Heart left ventricle (tissue), 16 donors: ENCODE measurements around the gene COX7A2. TPM values are rescaled to one million over a fixed set of nuclear protein-coding genes. Genes with fewer than 3 reads are reported as not detected.

ENCODE experiments used
- ATAC-seq, 4 donors: fragments of 200-7000 bp; cut with Tn5 transposase; one replicate each; pipeline ENCODE4 v1.9.1; 2020 to 2022; ENCODE audit warnings: moderate library complexity in 4 of 4, mild to moderate bottlenecking in 3 of 4, moderate number of reproducible peaks in 1 of 4
- DNase-seq, 5 donors: peaks; one replicate each; pipeline ENCODE4 v3.0.0-alpha.2; 2020
- H3K27ac ChIP-seq, 12 donors: fragments of 200-600 bp; sonication (generic) in 4 of 12; one replicate each; pipeline versions ENCODE4 v1.5.0 to v1.8.0; 2016 to 2022; ENCODE audit warnings: mild to moderate bottlenecking in 2 of 12
- H3K27me3 ChIP-seq, 9 donors: fragments of 200-600 bp; sonication (generic) in 2 of 9; one replicate each; pipeline versions ENCODE4 v1.5.1 to v1.8.0; 2016 to 2022; ENCODE audit warnings: mild to moderate bottlenecking in 3 of 9
- H3K36me3 ChIP-seq, 9 donors: fragments of 200-600 bp; sonication (generic) in 2 of 9; one replicate each; pipeline versions ENCODE4 v1.5.0 to v1.8.0; 2018 to 2022; ENCODE audit warnings: mild to moderate bottlenecking in 2 of 9
- H3K4me1 ChIP-seq, 12 donors: fragments of 200-600 bp; sonication (generic) in 4 of 12; one replicate each; pipeline versions ENCODE4 v1.5.0 to v1.8.0; 2016 to 2022; ENCODE audit warnings: mild to moderate bottlenecking in 3 of 12
- H3K4me3 ChIP-seq, 12 donors: fragments of 200-600 bp; sonication (generic) in 4 of 12; one replicate each; pipeline versions ENCODE4 v1.5.0 to v1.8.0; 2017 to 2022; ENCODE audit warnings: mild to moderate bottlenecking in 9 of 12, moderate library complexity in 4 of 12
- H3K9me3 ChIP-seq, 12 donors: fragments of 200-600 bp; sonication (generic) in 4 of 12; one replicate each; pipeline versions ENCODE4 v1.5.0 to v1.8.0; 2016 to 2022; ENCODE audit warnings: mild to moderate bottlenecking in 1 of 12
- POLR2A ChIP-seq, 2 donors: fragments of 450-650 bp; IDR thresholded peaks; one replicate each; pipeline ENCODE4 v1.6.1; 2017; ENCODE audit warnings: antibody characterized with exemption in 2 of 2, mild to moderate bottlenecking in 2 of 2, moderate library complexity in 2 of 2
- WGBS, 4 donors: extraction: QIAGEN DNeasy Blood & Tissue Kit in 2 of 4; methylation state at CpG; one replicate each; pipeline versions ENCODE4 v1.1.5 to v1.1.7; 2013 to 2018; 5-methylcytosine and 5-hydroxymethylcytosine counted together
- intact Hi-C, 10 donors: fragments of 100-400 bp; cut with DNase I; formaldehyde crosslinking; loops; one replicate each; pipeline versions ENCODE4 v1.11.1 to v1.14.2; 2022
- polyA plus RNA-seq, 2 donors: library from polyadenylated mRNA; stranded (reverse); fragments of 200-250 nt; gene quantifications; one replicate each; pipeline ENCODE4 v1.2.3, GENCODE V29; 2013
- total RNA-seq, 9 donors: library from RNA; depleted of rRNA in 2 of 9; stranded (reverse); fragments of >200 nt in 2 of 9; fragmentation: NEBNext Ultra II Directional in 3 of 9; extraction: Animal tissue kit (Norgen Biotek cat#: 25700) in 3 of 9; gene quantifications; one replicate each; pipeline versions ENCODE4 v1.1.0 to v1.2.4, GENCODE V29; 2016 to 2023
- TF ChIP-seq, protein P1 (sequence below), 12 donors: fragments of 200-600 bp; sonication (generic) in 4 of 12; IDR thresholded peaks; one replicate each; pipeline versions ENCODE4 v1.5.0 to v1.8.0; 2018 to 2022; ENCODE audit warnings: antibody characterized with exemption in 12 of 12, mild to moderate bottlenecking in 5 of 12
- donor health status: ischemic (EF 13 %, LVEDD 7.1; RV severe dilation, severe dysfunction).
- donor health status: healthy with polysubstance abuse.
- donor health status: DM: no; HTN: yes; CAD: no.
- donor health status: DM: no; HTN: no; CAD: no.
- donor health status: ischemic (EF 25% LVEDD 6.9; RV normal size, moderate dysfunction).
- donor health status: ischemic (EF 25% LVEDD 5.7; RV mildly dilated, moderate dysfunction).
- donor health status: healthy.
- donor health status: DM: yes; HTN: yes; CAD: no.
- donor health status: ischemic (EF 35%, LVEDD 5.7; RV mildly dilated, moderate dysfunction).
- donor health status: nonischemic (EF 11% LVEDD 7.7; RV severe dilation, severe dysfunction).
- donor health status: DM: yes; HTN: yes; CAD: no.
- donor health status: PGD.
- donor health status: ischemic (EF 29% LVEDD 5.4; RV normal size, mild dysfunction).
- donor health status: nonischemic (EF 23%, LVEDD 6.1; RV moderate dilation, normal function).

The COX7A2 gene
- total and polyA plus RNA-seq, 11 donors = 646 to 1,466 (median 1,110) TPM

DNA sequence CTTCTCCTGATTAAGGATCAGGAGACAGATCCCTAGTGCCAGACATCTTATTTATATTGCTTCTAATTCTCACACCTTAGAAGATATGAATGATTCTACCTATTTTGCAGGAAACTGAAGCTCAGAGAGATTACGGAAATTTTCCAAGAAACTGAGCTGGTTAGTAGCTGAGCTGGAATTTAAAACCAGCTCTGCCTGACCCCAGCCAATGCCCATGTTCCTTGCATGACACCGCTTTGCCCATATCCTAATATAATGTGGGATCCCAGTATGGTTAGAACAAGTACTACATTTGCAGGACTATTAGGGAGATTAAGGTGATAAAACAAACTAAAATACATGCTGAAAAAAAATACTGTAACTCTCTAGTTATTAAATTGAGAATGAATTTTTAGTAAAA is 39.1 kb upstream of the COX7A2 start:
- TF ChIP-seq, protein P1, sequence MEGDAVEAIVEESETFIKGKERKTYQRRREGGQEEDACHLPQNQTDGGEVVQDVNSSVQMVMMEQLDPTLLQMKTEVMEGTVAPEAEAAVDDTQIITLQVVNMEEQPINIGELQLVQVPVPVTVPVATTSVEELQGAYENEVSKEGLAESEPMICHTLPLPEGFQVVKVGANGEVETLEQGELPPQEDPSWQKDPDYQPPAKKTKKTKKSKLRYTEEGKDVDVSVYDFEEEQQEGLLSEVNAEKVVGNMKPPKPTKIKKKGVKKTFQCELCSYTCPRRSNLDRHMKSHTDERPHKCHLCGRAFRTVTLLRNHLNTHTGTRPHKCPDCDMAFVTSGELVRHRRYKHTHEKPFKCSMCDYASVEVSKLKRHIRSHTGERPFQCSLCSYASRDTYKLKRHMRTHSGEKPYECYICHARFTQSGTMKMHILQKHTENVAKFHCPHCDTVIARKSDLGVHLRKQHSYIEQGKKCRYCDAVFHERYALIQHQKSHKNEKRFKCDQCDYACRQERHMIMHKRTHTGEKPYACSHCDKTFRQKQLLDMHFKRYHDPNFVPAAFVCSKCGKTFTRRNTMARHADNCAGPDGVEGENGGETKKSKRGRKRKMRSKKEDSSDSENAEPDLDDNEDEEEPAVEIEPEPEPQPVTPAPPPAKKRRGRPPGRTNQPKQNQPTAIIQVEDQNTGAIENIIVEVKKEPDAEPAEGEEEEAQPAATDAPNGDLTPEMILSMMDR (IDR thresholded peaks at IDR 0.05) = no peak
- no peak for TF ChIP-seq POLR2A (IDR thresholded peaks at IDR 0.05)
- no peaks in the 10 kb centered on the region for H3K36me3 ChIP-seq
- intact Hi-C loops = loop anchor here in 1 of 10 donors (5.0 to 10.0 kb wide), 2 partner anchors 220 to 322 kb away; partner anchors contain the start of gene SENP6
- no peak for ATAC-seq
- 66 to 68% (median 67%) methylated on average over 2 of the region's 2 CpGs for WGBS, 4 donors
- no peak overlapping the region for H3K27ac ChIP-seq
- no peaks in the 10 kb centered on the region for H3K27me3 ChIP-seq
- peak overlapping the region in 9 of 12 donors; percentile 59 to 92 (median 84) for H3K4me3 ChIP-seq
- peaks cover 10 to 80% (median 57%) of the 10 kb centered on the region in 12 donors for H3K4me1 ChIP-seq
- DNase-seq = no peak
- no peaks in the 10 kb centered on the region for H3K9me3 ChIP-seq

GRCh38 chr6:75281653-75282052 is 38.1 kb upstream of the COX7A2 start:
- peak overlapping the region in 1 of 12 donors; percentile 33 for H3K27ac ChIP-seq
- TF ChIP-seq, protein P1 (IDR thresholded peaks at IDR 0.05) = no peak
- no peak for TF ChIP-seq POLR2A (IDR thresholded peaks at IDR 0.05)
- no peaks in the 10 kb centered on the region for H3K9me3 ChIP-seq
- H3K36me3 ChIP-seq = no peaks in the 10 kb centered on the region
- DNase-seq (no peak), ATAC-seq (no peak)
- H3K27me3 ChIP-seq = no peaks in the 10 kb centered on the region
- intact Hi-C loops = loop anchor here in 1 of 10 donors (5.0 to 10.0 kb wide), 2 partner anchors 221 to 323 kb away; partner anchors contain the start of gene SENP6
- peaks cover 10 to 82% (median 60%) of the 10 kb centered on the region in 12 donors for H3K4me1 ChIP-seq
- H3K4me3 ChIP-seq = peak overlapping the region in 6 of 12 donors; percentile 1 to 92 (median 82)

DNA sequence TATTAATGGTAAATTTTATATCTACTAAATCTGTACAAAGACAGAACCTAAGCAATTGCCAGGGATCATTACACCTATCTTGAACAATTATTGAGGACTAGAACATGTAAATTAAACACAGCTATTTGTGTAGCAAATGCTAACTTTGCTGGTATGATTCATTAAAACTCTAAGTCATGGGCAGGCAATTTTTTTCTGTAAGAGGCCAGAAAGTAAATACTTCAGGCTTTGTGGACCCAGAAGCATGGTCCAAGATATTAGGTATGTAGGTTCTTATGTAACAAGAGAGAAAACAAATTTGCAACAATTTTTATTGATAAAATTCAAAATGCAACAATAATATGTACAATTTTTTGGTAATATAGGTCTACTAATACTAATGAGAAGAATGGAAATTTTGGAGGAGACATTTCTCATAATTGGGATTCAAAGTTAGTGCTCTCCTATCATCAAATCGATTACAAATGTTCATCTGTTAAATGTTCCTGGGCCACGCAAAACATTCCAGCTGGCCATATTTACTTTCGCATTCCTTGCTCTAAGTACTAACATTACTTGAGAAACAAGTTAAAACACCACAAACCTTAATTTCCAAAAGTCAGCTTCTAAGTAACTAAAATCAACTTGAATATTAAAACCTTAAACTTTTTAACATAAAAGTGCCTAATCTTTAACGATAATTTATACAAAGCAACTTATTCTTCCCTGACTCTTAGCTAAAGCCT is 36.7 kb upstream of the COX7A2 start:
- H3K36me3 ChIP-seq = no peaks in the 10 kb centered on the region
- peaks cover 10 to 80% (median 54%) of the 10 kb centered on the region in 12 donors for H3K4me1 ChIP-seq
- TF ChIP-seq, protein P1 (IDR thresholded peaks at IDR 0.05) = no peak
- no peak for TF ChIP-seq POLR2A (IDR thresholded peaks at IDR 0.05)
- DNase-seq (no peak), ATAC-seq (no peak)
- H3K27ac ChIP-seq = no peak overlapping the region
- WGBS, 4 donors = 86 to 92% (median 88%) methylated on average over 4 of the region's 4 CpGs
- H3K9me3 ChIP-seq = no peaks in the 10 kb centered on the region
- intact Hi-C loops = loop anchor here in 1 of 10 donors (5.0 to 10.0 kb wide), 2 partner anchors 222 to 325 kb away; partner anchors contain the start of gene SENP6
- H3K27me3 ChIP-seq = no peaks in the 10 kb centered on the region
- H3K4me3 ChIP-seq = no peak overlapping the region

GRCh38 chr6:75279418-75279817 is 35.8 kb upstream of the COX7A2 start:
- ATAC-seq (peak in 1 of 4 donors; percentile 27), DNase-seq (no peak)
- WGBS, 4 donors = 46 to 58% (median 54%) methylated on average over 2 of the region's 2 CpGs
- H3K36me3 ChIP-seq = no peaks in the 10 kb centered on the region
- peak overlapping the region in 1 of 12 donors; percentile 18 for H3K27ac ChIP-seq
- H3K27me3 ChIP-seq = no peaks in the 10 kb centered on the region
- H3K4me1 ChIP-seq = peaks cover 10 to 86% (median 55%) of the 10 kb centered on the region in 12 donors
- intact Hi-C loops = no loop called here
- TF ChIP-seq POLR2A (IDR thresholded peaks at IDR 0.05) = no peak
- TF ChIP-seq, protein P1 (IDR thresholded peaks at IDR 0.05) = no peak
- no peaks in the 10 kb centered on the region for H3K9me3 ChIP-seq
- H3K4me3 ChIP-seq = no peak overlapping the region
